MM.1S (cell line): ENCODE results near the gene DOCK10.

Source experiments
- CTCF ChIP-seq: fragments of 300-600 bp; sonication (generic); IDR thresholded peaks from 2 replicates; pipeline ENCODE4 v1.5.1; 2016; ENCODE audit warnings: antibody characterized with exemption, low read length, mixed read lengths
- EZH2 ChIP-seq: fragments of 300-600 bp; sonication (generic); optimal IDR thresholded peaks from 2 replicates; pipeline ENCODE3; 2017; ENCODE audit warnings: low read depth, mild to moderate bottlenecking, antibody characterized with exemption, low read length, mixed read lengths

DNA sequence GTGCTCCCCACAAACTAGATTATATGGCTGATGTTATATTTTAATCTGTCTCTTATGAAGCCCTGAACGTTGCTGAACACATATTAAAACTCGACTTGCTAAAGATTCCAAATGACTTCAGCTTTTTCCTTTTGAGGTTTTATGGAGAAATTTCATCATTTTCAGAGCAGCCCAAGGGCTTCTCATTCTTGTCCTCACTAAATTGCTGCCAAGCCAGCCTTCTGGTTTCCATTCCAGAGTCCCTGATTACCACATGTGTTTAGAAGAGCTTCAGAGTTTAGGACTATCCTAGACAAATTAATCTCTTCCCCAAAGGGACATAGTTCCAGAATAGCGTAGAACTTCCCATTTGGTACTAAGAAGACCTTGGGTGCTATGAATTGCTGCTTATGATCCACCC, 248.3 kb downstream of the DOCK10 start:
- TF ChIP-seq CTCF = no peak
- no peak for TF ChIP-seq EZH2
